Chondrocyte (in vitro differentiated cells): ENCODE measurements around the gene KLHL17. TPM values are rescaled to one million over a fixed set of nuclear protein-coding genes. Genes with fewer than 3 reads are reported as not detected.
"Not testable (repeated sequence)": the region's sequence is repeated elsewhere in the genome, so short reads cannot be mapped to it uniquely, and the experiment has no call there.

Experiments
- DNase-seq: peaks from one replicate; pipeline ENCODE4 v3.0.0; 2021; ENCODE audit warnings: mixed read lengths, low spot score
- H3K27ac Mint-ChIP-seq: one replicate; pipeline ENCODE4 v1.8.0; 2021; ENCODE audit warnings: mild to moderate bottlenecking, moderate library complexity, mixed read lengths; ENCODE audit not compliant: unreplicated experiment
- H3K27me3 Mint-ChIP-seq: 2 replicates; pipeline ENCODE4 v1.8.0; 2021; ENCODE audit warnings: low read depth, mixed read lengths
- H3K36me3 Mint-ChIP-seq: 2 replicates; pipeline ENCODE4 v1.8.0; 2021; ENCODE audit warnings: low read depth, mixed read lengths
- H3K4me1 Mint-ChIP-seq: 2 replicates; pipeline ENCODE4 v1.8.0; 2021; ENCODE audit warnings: low read depth, mild to moderate bottlenecking, mixed read lengths
- H3K4me3 Mint-ChIP-seq: one replicate; pipeline ENCODE4 v1.8.0; 2021; ENCODE audit warnings: mild to moderate bottlenecking, moderate library complexity, mixed read lengths; ENCODE audit not compliant: unreplicated experiment
- H3K9me3 Mint-ChIP-seq: 2 replicates; pipeline ENCODE4 v1.8.0; 2021; ENCODE audit warnings: low read depth, mixed read lengths
- CTCF ChIP-seq: fragments of 200-600 bp; sonication (generic); IDR thresholded peaks from 2 replicates; pipeline ENCODE4 v1.5.0; 2021; ENCODE audit warnings: antibody characterized with exemption, mild to moderate bottlenecking, moderate library complexity
- total RNA-seq: library from RNA; stranded (reverse); gene quantifications from 3 replicates; pipeline ENCODE4 v1.2.1, GENCODE V29; 2021

The KLHL17 gene
- total RNA-seq, 1 donor from 2014 or later: 19.1 TPM

- DNase-seq: no peak
- Mint-ChIP-seq H3K36me3 (peaks cover 6% of the 10 kb centered on the region), H3K27ac (no peak overlapping the region), H3K27me3 (no peaks in the 10 kb centered on the region), H3K9me3 (no peaks in the 10 kb centered on the region), H3K4me3 (no peak overlapping the region), H3K4me1 (peaks cover 28% of the 10 kb centered on the region)
- no peak for TF ChIP-seq CTCF
Measured at GRCh38 chr1:942864-943533, 17.4 kb upstream of the KLHL17 start.

GRCh38 chr1:943545-944340, 16.6 kb upstream of the KLHL17 start:
- Mint-ChIP-seq H3K4me1 (peaks cover 21% of the 10 kb centered on the region), H3K36me3 (peaks cover 7% of the 10 kb centered on the region), H3K27ac (no peak overlapping the region), H3K27me3 (no peaks in the 10 kb centered on the region), H3K9me3 (no peaks in the 10 kb centered on the region), H3K4me3 (no peak overlapping the region)
- TF ChIP-seq CTCF: no peak
- DNase-seq: no peak

GRCh38 chr1:944341-945325, 15.8 kb upstream of the KLHL17 start:
- peaks cover 10% of the 10 kb centered on the region for H3K36me3 Mint-ChIP-seq
- no peaks in the 10 kb centered on the region for H3K9me3 Mint-ChIP-seq
- H3K27ac Mint-ChIP-seq: peak overlapping the region; percentile 20
- DNase-seq: no peak
- peaks cover 20% of the 10 kb centered on the region for H3K4me1 Mint-ChIP-seq
- TF ChIP-seq CTCF: no peak
- H3K27me3 Mint-ChIP-seq: no peaks in the 10 kb centered on the region
- H3K4me3 Mint-ChIP-seq: no peak overlapping the region

- Mint-ChIP-seq H3K9me3 (no peaks in the 10 kb centered on the region), H3K27ac (no peak overlapping the region), H3K4me1 (peaks cover 20% of the 10 kb centered on the region), H3K36me3 (peaks cover 16% of the 10 kb centered on the region), H3K27me3 (no peaks in the 10 kb centered on the region), H3K4me3 (no peak overlapping the region)
- TF ChIP-seq CTCF: no peak
- no peak for DNase-seq
Measured at GRCh38 chr1:945688-946556, 14.5 kb upstream of the KLHL17 start.

GRCh38 chr1:946811-947210, 13.6 kb upstream of the KLHL17 start:
- Mint-ChIP-seq H3K4me1 (peaks cover 16% of the 10 kb centered on the region), H3K36me3 (peaks cover 19% of the 10 kb centered on the region)
- DNase-seq, H3K27me3 Mint-ChIP-seq, H3K9me3 Mint-ChIP-seq, H3K27ac Mint-ChIP-seq, H3K4me3 Mint-ChIP-seq: not testable (repeated sequence)
